GM21515 (cell line): ENCODE results near the gene CNTN2.

ENCODE experiments used
- ATAC-seq: cut with Tn5 transposase; IDR thresholded peaks from one replicate; pipeline ENCODE4 v1.9.1; 2021; ENCODE audit not compliant: unreplicated experiment

Gene CNTN2

DNA sequence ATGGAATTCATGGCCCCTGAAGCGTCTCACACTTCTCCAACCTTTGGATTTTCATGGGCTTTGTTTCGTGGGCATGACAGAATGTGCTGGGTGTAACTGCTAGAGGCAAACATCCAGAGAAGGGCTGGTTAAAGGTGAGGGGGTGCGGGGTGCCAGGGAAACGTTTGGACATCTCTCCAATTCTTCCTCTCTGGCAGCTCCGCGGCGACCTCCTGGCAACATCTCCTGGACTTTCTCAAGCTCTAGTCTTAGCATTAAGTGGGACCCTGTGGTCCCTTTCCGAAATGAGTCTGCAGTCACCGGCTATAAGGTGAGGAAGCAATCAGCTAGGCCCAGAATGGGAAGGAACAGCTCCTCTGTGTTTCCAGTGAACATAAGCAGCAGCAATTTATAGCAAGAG, 29.3 kb downstream of the CNTN2 start:
- no peak for ATAC-seq

DNA sequence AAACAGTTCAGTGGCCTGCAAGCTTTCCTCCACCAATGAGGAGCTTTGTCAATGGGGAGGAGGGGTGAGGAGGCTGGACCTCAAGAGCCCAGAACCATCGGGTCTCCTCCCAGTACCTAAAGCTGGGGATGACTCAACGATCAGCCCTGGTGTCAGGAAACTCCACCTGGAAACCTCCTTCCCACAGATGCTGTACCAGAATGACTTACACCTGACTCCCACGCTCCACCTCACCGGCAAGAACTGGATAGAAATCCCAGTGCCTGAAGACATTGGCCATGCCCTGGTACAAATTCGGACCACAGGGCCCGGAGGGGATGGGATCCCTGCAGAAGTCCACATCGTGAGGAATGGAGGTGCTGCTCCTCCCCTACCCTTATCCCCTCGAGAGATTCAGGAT, 29.9 kb downstream of the CNTN2 start:
- ATAC-seq = no peak

DNA sequence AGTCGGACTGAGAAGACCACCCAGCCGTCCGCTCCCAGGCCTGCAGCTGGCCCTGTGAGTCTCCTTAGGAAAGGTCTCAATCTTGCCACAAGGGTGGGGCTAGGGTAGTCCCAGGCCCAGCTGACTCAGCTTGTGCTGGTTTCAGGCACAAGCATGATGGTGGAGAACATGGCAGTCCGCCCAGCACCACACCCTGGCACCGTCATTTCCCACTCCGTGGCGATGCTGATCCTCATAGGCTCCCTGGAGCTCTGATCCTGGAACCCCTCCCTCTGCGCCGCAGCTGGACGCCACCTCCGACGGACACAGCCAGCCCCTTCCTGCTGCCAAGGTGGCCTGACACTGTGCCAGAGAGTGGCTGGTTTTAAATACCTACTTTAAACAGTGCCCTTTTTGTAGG, 30.5 kb downstream of the CNTN2 start:
- ATAC-seq = no peak

DNA sequence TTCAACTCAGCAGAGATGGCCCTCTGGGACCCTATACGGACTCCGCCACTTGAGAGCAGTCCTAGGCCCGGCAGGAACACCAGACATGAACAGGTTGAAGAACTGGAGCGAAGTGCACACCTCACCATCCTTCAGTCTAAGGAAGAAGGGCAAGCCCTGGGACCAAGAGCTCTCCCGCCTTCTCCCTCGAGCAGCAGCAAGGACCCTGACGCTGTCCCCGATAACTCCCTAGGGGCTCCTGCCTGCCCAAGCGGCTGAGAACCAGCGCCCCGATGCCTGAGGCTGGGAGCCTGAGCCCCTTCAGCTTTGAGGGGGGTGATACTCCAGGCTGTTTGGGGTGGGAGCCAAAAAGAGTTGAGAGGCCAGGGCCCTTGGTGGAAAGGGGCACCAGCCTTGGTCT, 31.1 kb downstream of the CNTN2 start:
- no peak for ATAC-seq

DNA sequence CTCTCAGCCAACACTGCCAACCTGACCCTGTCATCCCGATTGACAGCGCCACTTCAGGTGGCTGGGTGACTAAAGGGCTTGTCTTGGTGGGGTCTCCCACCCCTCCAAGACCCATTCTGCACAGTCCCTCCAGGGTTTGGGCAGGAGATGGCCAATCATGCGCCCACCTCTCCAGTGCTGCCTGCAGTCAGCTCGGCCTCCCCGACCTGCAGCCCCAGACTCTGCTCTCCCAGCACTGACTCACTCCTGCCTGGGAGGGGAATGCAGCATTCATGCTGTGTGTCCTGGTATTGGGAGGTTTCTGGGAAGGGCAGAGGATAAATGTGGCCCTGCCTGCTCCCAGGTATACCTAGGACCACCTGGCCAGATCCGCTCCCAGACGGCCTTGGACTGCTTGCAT, 31.5 kb downstream of the CNTN2 start:
- no peak for ATAC-seq

DNA sequence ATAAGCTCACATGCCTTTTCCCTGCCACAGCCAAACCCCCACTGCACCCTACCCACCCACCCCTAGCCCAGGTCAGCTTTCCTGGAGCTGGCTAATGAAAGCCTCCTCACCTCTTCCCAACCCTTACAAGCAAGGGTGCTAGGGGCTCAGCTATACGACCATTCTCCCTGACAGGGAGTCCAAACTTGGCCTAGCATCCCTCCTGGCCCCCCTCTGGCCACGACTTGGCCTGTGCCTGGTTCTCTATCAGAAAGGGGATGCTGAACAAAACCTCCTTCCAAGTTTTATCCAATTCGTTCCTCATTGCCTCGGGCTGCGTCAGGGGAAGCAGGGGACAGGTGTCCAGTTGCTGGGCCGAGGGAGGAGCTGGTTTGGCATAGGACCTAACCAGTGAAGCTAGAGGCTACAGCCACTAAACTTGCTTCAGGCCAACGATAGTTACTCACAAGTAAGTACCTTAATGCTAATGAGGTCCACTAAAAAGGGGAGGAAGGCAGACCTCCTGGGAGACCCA, 32.7 kb downstream of the CNTN2 start:
- no peak for ATAC-seq

DNA sequence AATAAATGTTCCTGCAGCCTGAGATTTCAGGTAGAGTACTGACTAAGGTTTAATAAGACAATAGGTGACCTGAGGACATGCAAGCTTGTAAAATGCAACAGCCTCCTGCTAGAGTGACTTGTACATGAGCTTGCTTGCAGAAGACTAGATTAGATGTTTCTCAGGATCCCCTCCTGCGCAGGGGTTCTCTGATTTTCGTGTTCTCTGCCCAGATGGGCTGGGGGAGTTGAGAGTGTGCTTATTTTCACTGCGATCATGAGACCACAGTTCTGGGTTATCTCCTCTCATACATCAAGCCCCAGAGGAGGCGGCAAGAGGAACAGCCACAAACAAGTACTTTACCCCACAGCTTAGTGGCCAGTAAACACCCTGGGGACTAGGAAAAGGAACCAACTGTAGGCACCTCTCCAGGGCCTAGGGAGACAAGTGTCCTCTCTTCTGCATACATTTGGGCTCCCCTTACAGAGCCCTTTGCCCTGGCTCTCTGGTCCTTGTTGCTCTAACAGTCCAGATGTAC, 33.3 kb downstream of the CNTN2 start:
- no peak for ATAC-seq

DNA sequence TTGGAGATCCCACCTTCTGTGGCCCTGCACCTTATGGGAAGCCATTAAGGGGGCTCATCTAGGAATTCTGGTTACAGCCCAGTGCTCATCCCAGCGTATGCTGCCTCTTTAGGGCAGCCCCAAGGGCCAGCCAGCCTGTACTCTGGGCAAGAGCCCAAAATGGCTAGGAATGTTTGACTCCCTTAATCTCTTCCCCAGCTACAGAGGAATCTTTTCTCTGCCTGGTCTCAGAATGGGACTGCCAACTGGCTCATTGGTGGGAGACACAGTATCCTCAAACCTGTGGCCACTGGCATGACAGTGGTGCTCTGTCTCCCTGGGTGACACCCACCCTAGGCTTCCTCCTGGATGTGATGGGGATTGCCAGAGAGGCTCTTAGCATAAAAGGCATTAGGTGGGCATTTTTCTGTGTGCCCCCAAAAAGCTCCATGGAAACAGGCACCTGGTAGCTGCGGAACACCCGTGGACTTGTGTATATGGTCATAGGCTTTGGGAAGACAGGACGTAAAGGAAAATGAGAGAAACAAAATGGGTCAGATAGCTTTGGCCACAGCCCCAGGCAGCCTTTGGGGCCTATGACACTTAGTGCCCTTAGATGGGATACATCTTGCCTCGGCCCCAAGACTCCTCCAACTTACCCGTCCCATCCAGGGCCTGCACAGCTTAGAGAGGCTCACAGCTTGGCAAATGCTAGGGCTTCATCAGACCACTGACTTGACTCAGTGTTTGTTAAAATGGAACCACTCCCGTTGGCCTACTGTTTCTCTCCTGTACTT, 34.3 kb downstream of the CNTN2 start:
- no peak for ATAC-seq

DNA sequence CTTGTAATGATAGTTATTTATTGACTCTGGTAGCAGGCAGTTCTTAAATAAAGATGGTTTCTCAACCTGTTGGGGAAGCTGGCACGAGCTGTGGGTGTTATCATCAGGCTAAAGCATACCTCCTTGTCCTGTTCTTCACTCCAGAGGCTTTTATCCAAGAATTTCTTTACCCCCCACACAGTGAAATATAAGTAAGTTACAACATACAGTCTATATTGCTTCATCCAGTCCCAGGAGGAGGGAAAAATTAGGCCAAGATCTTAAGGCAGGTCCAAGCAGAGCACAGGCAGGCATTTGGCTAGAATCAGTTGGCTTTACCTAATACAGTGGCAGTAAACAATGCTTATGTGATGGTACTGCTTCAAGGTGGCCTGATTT, 34.9 kb downstream of the CNTN2 start:
- no peak for ATAC-seq

DNA sequence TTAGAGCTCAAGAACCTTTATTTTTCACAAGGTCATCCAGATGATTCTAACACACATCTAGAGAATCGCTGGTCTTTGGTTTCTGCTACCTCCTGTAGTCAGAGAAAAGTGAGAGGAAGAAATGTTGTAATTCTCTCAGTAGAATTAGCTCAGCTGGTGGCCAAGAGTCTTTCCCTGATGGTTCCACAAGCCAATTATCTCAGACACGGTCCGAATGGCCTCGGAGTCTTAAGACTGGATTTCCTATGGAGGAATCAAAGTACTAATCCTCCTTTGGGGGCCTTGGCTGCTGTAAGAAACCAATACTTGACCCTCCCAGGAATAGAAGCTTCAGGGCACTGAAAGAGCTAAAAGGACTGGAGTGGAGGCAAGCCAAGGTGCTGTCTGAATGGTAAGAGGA, 39.4 kb downstream of the CNTN2 start:
- ATAC-seq = no peak

DNA sequence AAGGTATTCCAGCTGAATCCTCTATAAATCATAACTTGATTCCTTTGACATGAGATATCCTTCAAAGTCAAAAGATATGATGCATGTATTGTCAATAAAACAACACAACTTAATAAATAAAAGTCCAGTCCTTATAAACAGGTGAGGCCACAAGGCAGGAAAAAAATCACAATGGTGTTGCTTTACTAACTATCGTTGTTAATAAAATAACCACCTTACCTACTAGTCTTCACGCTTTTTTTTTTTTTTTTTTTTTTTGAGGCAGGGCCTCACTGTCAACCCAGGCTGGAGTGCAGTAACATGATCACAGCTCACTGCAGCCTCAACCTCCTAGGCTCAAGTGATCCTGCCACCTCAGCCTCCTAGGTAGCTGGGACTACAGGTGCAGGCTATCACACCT, 41.3 kb downstream of the CNTN2 start, which contains the start of gene TMEM81:
Gene TMEM81 (minus strand): TSS at position 101 of the 400 bp plus-strand sequence. CDS start 140 bp downstream, outside the sequence.
- ATAC-seq = no peak

DNA sequence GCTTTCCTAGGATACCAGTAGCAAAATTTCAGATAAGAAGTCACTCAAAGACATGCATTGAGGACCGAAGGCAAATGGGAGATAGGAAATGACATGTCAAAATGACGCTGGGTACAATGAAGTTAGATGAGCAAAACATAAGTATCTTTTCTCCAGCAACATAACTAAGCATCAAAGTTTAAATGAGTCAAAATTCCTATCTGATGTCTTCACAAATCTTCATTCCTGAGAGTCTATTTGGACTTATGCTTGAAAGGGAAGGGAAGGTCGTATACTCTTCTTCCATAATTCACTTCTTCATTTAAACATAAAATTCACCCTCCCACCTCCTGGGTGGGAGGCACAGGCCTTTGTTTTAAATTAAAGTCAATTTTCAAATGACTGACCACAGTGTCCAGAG, 45.3 kb downstream of the CNTN2 start:
- no peak for ATAC-seq

DNA sequence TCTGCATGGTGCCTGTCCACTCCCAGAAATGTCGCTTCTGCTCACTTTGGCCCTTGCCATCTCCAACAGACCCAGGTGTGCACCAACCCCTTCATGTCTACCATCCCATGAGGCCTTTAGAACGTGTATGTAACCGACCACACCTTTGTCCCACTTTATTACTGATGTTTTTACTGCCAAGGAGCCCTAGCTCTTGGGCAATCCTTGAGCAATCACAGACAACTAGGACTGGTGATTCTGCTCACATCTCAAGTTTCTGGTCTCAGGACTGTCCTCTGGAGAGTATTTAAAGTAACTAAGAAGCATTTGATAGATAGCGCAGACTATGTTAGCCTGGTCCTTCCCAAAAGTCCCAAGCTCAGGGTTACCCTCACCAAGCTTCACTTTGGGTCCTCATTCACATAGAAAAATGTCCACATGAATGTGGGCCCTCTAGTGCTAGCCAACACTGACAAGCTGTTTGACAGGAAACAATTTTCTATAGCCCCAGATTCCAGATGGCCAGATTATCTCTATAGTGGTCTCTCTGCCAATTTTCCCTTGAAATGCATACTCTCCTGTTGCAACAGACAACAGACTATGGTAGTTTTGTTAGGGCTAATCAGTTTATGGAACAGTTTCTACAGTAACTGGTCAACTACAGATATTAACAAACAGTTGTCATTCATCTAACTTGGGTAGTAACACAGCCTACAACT, 48.2 kb downstream of the CNTN2 start:
- no peak for ATAC-seq

DNA sequence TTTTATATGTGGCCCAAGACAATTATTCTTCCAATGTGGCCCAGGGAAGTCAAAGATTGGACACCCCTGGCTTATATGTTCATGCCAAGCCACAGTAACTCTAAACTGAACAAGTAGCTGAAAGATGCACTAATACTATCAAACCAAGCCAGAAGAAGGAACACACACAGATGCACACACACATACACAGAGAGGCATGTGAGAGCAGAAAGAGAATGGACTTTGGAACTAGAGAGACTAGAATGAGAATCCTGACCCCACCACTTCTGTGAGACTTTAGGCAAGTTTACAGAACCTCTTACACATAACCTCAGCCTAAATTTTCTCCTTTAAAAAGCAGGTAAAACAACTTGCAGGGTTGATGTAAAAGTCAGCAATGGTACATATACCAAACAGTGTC, 52.4 kb downstream of the CNTN2 start:
- no peak for ATAC-seq

DNA sequence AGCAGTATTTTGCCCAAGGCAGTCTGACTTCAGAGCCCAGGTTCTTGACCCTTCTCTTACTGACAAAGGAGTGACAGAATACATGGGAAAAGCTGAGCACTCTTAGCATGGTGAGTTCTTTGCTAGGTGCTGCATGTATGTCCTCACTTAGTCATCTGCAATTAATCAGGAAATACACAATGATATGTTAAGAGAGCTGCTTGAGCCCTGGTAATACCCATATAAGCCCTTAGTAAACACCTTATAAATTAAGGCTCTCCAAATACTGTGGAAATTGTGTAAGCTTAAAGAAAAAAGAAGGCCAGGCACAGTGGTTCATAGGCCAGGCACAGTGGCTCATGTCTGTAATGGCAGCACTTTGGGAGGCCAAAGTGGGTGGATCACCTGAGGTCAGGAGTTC, 55.2 kb downstream of the CNTN2 start:
- no peak for ATAC-seq

DNA sequence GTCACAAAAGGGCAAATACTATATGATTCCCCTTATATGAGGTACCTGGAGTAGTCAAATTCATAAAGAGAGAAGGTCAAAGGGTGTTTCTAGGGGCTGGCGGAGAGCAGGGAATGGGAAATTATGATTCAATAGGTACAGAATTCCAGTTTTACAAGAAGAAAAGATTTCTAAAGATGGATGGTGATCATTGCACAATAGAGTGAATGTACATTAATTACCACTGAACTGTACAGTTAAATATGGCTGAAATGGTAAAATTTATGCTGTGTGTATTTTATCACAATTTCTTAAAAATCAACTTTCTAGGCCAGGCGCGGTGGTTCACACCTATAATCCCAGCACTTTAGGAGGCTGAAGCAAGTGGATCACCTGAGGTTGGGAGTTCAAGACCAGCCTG, 59.4 kb downstream of the CNTN2 start:
- no peak for ATAC-seq

DNA sequence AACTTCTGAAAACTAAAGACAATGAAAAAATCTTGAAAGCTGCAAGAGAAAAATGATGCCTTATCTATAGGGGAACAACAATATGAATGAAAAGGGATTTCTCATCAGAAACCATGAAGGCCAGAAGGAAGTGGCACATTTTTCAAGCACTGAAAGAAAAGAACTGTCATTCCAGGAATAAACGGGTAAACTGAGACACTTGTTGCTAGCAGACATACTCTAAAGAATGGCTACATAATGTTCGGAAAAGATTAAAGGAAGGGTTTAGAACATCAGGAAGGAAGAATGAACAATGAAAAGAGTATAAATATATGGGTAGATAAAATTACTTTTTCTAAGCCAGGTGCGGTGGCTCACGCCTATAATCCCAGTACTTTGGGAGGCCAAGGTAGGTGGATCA, 64.3 kb downstream of the CNTN2 start:
- no peak for ATAC-seq

DNA sequence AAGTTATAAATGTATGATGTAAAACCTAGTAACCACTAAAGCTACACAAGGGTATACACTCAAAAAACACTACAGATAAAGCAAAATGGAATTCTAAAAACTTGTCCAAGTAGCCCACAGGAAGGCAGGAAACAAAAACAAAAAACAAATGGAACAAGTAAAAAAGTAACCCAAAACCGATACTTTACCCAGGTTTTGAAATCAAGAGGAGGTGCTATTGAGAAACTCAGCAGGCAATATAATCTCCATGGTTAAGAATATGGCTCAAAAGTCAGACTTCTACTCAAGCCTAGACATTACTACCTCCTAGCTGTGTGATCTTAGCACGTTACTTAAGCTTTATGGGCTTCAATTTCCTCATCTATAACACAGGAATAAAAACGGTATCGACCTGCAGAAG, 65.5 kb downstream of the CNTN2 start:
- ATAC-seq = no peak

DNA sequence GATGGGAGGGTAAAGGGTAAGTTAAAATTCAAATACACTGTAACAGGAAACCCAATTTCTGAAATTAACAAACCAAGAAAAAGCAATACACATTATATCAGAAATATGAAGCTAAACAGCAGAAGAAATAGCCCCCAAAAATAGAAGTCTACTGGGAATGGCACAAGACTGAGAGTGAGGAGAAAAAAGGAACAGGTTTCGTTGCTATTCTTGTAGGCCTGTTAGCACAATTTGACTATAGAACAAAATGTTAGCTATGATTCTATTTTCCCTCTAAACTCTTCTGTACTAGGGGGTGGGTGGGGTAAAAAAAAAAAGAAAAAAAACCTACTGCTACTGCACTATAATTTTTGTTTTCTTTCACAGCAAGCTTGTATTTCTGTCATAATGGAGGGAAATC, 66.3 kb downstream of the CNTN2 start:
- ATAC-seq = no peak

DNA sequence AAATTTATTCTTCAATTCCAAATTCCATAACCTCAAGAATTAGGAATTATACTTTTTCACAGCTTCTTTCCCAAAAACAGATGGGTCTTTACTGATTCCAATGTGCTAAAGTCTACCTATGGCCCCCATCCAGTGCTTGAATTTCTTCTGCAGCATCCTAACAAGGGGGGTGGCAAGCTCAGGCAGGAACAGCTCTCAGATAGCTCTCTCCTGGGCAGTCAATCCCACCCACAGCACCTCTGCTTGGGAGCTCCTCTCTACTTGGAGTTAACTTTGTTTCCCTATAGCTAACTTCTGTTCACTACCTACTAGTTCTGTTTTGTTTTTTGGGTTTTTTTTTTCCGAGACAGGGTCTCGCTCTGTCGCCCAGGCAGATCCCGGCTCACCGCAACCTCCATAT, 66.7 kb downstream of the CNTN2 start:
- ATAC-seq = no peak

DNA sequence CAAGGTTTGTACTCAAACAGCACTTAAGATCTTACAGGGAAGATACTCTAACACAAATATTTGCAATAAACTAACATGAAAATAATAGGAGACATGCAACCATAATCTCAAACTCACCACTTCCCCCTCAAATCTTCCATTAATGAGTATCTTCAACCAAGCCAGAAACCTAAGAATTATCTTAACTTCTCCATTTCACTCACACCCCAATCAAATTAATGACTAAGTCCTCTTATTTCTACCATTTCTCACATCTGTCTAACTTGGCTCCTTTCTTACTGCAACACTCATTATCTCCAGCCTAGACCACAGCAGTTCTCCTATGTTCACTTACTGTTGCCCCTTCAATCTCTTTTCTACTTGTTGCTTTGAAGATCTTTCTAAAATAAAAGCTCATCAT, 68.3 kb downstream of the CNTN2 start:
- ATAC-seq = no peak

DNA sequence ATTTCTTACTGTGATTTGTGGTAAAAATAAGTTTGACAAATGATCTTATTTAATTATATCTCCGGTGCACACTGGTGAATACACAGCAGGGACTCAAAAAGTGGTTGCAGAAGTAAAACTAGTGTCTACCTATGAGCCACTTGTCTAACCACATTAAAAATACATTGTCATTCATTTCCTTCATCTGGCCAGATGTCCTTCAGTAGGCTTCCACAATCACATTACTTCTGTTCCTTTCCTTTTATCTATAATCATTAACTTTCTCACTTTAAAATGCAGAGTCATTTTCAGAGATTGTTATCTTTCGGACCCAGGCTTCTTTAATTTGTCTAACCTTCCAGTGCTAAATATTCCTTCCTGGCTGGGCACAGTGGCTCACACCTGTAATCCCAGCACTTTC, 75.7 kb downstream of the CNTN2 start:
- no peak for ATAC-seq
